Astrocyte (in vitro differentiated cells and primary cell): ENCODE data around the gene CCDC102B.

Source experiments
- EZH2 ChIP-seq: IDR thresholded peaks from 2 replicates; pipeline ENCODE4 v1.6.1; 2012; ENCODE audit warnings: mild to moderate bottlenecking, low read length, inconsistent platforms; ENCODE audit not compliant: insufficient read depth
- TF ChIP-seq, protein P1 (sequence below): IDR thresholded peaks from 2 replicates; pipeline ENCODE4 v1.5.1; 2011; ENCODE audit warnings: low read depth, mild to moderate bottlenecking, inconsistent platforms, low read length, moderate library complexity; ENCODE audit not compliant: insufficient read depth

DNA sequence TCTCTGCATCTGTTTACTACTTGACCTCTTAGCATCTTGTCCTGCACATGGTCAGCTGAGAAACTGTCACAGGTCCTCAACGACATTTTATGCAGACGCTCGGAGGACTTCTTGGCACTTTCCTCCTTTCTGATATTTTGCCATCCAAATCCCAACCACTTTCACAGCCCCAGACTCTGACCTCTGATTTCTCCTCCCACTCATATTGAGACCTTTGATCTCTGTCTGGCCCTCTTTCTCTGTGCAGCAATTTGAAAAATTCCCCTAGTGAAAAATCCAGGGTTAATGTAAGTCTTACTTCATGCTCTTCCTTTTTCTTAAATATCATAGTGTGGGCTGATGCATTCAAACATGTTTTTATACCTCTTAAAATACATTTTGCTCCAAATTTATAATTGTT is 273.8 kb downstream of the CCDC102B start:
- TF ChIP-seq, protein P1, sequence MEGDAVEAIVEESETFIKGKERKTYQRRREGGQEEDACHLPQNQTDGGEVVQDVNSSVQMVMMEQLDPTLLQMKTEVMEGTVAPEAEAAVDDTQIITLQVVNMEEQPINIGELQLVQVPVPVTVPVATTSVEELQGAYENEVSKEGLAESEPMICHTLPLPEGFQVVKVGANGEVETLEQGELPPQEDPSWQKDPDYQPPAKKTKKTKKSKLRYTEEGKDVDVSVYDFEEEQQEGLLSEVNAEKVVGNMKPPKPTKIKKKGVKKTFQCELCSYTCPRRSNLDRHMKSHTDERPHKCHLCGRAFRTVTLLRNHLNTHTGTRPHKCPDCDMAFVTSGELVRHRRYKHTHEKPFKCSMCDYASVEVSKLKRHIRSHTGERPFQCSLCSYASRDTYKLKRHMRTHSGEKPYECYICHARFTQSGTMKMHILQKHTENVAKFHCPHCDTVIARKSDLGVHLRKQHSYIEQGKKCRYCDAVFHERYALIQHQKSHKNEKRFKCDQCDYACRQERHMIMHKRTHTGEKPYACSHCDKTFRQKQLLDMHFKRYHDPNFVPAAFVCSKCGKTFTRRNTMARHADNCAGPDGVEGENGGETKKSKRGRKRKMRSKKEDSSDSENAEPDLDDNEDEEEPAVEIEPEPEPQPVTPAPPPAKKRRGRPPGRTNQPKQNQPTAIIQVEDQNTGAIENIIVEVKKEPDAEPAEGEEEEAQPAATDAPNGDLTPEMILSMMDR, result no peak
- TF ChIP-seq EZH2, result no peak
